ENCODE results near the gene TANC1.
"Not testable (repeated sequence)": the region's sequence is repeated elsewhere in the genome, so short reads cannot be mapped to it uniquely, and the experiment has no call there.

The TANC1 gene

GRCh38 chr2:159032580-159032979 lies 64.1 kb downstream of the TANC1 start:
- no peak for DNase-seq

- DNase-seq, result no peak
Observed at GRCh38 chr2:159034713-159035112, 66.3 kb downstream of the TANC1 start.

GRCh38 chr2:159035790-159036411 lies 67.5 kb downstream of the TANC1 start:
- DNase-seq, result peak; percentile 22 to 25

DNA sequence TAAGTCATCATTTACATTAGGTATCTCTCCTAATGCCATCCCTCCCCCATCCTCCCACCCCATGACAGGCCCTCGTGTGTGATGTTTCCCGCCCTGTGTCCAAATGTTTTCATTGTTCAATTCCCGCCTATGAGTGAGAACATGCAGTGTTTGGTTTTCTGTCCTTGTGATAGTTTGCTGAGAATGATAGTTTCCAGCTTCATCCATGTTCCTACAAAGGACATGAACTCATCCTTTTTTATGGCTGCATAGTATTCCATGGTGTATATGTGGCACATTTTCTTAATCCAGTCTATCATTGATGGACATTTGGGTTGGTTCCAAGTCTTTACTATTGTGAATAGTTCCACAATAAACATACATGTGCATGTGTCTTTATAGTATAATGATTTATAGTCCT lies 68.0 kb downstream of the TANC1 start:
- DNase-seq, result not testable (repeated sequence)

GRCh38 chr2:159041328-159041727 lies 72.9 kb downstream of the TANC1 start:
- not testable (repeated sequence) for DNase-seq

GRCh38 chr2:159042115-159042850 lies 73.8 kb downstream of the TANC1 start:
- no peak for DNase-seq

- DNase-seq, result no peak
Observed at GRCh38 chr2:159043710-159044109, 75.3 kb downstream of the TANC1 start.

- no peak for DNase-seq
Observed at GRCh38 chr2:159044804-159045286, 76.4 kb downstream of the TANC1 start.

GRCh38 chr2:159045545-159046454 lies 77.4 kb downstream of the TANC1 start:
- DNase-seq, result no peak

- no peak for DNase-seq
Observed at GRCh38 chr2:159046966-159047365, 78.5 kb downstream of the TANC1 start.

GRCh38 chr2:159050426-159050825 lies 82.0 kb downstream of the TANC1 start:
- DNase-seq, result no peak

DNA sequence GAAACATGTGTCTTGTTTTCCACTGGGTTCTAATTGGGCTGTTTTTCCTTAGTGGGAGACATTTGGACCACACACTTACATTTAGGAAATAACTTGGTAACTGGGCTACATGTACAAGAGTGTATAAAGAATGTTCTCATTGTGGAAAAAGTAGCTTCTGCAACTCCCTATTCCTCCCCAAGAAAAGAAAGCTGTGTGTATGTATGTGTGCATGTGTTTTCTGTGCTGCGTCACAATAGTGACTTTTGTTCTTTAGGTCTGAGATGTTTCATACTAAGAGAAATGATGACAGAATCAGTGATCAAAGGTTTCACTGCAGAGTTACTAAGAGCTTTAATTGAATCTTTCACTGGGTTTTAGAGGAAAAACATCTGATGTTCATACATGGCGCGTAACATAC lies 82.7 kb downstream of the TANC1 start:
- no peak for DNase-seq

- no peak for DNase-seq
Observed at GRCh38 chr2:159051661-159052060, 83.2 kb downstream of the TANC1 start.

- no peak for DNase-seq
Observed at GRCh38 chr2:159052157-159052601, 83.7 kb downstream of the TANC1 start.

DNA sequence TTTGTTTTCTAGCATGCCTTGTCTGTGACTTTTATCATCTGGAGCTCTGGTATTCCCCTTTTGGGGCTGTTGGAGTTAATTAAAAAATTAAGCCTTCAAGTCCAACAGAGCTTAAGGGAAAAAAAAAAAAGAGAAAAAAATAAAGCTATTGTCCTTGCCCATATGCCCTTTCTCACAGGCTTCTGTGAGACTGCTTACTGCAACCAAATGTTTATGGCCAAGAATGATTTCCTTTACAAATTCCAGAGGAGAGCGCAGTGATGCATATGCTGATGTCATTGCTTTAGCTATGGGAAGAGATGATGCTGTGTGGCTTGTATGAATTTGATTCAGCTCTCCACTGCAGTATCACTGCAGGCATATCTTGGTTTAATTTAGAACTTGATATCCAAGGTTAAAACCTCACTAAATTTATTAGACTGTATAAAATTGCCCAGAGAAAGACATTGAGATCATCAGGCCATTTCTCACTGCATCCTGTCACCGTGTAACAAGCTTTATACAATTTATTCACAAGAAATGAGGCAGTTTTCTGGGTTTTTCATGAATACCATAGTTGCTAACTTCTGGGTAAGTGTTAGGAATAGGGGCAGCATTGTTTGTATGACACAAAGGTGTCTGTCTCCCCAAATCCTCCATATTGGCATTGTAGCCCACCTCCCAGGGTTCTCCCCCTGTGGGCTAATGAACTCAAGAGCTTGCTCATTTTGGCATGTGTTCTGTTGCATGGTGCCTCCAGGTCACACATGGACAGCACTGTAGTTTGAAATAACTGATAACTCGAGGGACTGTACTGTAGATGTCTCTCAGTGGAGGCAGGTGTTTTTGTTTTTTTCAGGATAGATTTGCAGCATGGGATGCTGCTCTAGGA lies 85.0 kb downstream of the TANC1 start:
- DNase-seq, result no peak

DNA sequence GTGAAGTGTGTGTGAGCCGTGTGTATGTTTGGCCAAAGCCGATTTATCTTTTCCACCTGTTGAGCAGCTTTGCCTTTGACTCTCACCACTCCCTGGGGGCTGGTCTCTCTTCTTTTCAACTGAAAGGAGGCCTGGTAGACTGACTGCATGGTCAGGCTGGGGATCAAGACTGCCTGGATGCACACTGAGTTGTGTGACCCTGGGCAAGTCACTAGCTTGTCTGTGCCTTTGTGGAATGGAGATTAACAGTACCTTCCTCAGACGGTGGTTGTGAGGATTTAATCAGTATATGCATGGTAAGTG lies 85.5 kb downstream of the TANC1 start:
- no peak for DNase-seq

GRCh38 chr2:159054985-159055384 lies 86.5 kb downstream of the TANC1 start:
- DNase-seq, result no peak

GRCh38 chr2:159060518-159060917 lies 92.1 kb downstream of the TANC1 start:
- DNase-seq, result no peak

DNA sequence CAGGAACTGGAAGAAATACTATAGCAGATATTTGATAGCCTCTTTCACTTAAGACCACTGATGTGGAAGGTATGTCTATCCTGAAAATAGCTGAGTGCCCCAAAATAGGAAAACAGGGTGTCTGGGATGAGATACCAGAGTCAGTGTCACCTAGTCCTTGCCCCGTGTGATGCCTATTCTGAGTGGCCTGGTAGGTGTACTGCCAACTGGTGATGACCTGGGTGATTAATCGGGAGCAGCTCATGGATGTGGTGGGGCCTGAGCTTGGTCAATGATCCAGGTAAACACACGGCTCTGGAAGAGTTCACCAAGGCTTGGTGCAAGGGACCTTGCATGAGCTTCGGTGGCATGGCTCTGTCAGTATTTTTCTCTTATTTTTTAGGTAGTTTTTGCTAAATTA lies 95.2 kb downstream of the TANC1 start:
- DNase-seq, result no peak

DNA sequence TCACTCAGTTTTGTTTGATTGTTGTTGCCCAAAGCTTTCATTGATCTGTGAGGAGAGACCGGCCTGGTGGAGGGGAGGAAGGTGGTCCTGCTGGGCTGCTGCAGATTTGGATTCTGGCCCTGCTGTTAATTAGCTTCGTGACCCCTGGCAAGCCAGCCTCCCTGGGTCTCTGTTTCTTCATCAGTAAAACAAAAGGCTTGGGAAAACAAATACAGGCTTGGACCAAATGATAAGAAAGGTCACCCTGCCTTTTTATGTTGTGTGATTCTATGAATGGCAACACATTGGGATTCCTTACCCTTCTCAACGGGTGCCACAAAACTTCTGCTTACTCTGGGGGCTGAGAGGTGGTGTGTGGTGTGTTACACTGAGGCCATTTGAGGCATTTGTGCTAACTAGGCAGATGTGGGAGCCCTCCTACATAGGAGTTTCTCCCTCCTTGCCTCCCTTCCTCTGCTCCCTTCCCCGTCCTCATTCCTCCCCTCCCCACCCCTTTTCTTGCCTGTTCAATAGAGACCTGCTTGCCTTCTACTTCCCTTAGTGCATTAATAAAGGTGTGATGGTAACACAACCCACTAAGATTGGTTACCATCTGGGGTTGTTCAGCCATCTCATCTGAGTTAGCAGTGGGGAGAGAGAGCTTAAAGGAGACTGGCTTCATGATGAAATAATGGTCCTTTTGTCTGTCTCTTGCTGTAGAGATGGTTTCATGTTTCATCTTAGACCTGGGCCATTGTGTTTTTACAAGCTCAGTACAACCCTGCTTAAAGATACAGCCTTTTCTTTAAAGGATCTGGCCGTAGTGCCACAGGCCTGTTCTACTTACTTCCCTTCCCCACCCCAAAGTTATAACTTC lies 96.2 kb downstream of the TANC1 start:
- no peak for DNase-seq

DNA sequence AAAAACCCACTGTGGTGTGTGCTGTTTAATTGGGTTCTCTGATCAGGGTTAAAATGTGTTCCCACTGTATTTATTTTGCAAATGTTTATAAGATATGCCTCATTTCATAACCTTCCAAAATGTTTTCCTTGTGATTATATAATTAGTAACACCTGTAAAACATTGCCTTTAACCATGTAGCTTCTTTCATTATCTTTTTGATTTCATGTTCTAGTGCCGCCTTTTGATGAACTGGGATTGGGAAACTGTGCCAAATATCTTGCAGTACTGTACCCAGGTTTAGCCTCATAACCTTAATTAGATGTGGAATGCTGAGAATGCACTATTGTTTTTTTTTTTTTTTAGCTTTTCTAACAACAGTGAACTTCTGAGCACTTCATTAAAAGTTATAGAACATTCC lies 96.9 kb downstream of the TANC1 start:
- DNase-seq, result no peak

GRCh38 chr2:159065891-159066290 lies 97.5 kb downstream of the TANC1 start:
- DNase-seq, result no peak

Data from CD4-positive, alpha-beta T cell treated with Interleukin-1 beta for 1 hour (primary cell).